NCI-H1092 (cell line): ENCODE measurements around the gene PHC3.
"Not testable (repeated sequence)": the region's sequence is repeated elsewhere in the genome, so short reads cannot be mapped to it uniquely, and the experiment has no call there.

ENCODE experiments used
- DNase-seq: peaks from one replicate; lab custom pipeline; 2025; lab: John Stamatoyannopoulos, UW

PHC3 gene

DNA sequence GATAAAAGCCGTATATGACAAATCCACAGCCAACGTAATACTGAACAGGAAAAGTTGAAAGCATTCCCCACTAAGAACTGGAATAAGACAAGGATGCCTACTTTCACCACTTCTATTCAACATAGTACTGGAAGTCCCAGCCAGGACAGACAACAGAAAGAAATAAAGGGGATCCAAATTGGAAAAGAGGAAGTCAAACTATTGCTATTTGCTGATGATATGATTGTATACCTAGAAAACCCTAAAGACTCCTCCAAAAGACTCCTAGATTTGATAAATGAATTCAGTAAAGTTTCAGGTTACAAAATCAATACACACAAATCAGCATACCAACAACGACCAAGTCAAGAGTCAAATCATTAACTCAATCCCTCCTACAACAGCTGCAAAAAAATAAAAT is 14.2 kb upstream of the PHC3 start:
- not testable (repeated sequence) for DNase-seq

DNA sequence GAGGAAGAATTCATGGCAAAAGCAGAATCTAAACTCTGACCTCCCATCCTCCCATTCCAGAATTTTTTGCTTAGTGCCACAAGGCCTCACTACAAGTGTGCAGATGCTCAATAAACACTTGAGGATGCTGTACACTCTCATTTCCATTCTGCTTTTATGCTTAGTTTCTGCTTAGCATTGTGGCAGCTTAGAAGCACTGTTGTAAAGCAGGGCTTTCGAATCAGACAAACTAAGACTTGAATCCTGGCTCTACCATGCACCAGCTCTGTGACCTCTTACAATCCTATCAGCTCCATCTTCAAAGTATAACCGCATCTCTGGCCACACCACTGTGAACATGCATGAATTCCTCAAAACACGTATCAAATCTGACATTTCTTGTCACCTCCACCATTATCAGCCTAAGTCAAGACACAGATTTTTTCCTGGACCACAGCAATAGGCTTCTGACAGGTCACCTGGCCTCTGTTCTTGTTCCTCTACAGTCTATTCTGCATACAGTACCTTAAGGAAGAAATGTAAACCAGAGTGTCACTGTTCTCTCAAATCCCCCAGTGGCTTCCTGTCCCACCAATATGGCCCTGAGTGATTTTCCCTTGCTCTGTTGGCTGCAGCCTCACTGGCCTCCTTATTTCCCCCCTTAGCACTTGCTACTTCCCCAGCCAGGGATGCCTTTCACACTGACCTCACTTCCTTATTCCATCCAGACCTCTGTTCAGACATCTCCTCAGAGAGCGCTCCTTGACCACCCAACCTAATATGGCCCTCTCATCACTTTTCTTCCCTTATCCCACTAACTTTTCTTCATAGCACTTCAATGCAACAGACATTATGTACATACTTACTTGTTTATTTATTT is 8.1 kb upstream of the PHC3 start:
- DNase-seq, result no peak

DNA sequence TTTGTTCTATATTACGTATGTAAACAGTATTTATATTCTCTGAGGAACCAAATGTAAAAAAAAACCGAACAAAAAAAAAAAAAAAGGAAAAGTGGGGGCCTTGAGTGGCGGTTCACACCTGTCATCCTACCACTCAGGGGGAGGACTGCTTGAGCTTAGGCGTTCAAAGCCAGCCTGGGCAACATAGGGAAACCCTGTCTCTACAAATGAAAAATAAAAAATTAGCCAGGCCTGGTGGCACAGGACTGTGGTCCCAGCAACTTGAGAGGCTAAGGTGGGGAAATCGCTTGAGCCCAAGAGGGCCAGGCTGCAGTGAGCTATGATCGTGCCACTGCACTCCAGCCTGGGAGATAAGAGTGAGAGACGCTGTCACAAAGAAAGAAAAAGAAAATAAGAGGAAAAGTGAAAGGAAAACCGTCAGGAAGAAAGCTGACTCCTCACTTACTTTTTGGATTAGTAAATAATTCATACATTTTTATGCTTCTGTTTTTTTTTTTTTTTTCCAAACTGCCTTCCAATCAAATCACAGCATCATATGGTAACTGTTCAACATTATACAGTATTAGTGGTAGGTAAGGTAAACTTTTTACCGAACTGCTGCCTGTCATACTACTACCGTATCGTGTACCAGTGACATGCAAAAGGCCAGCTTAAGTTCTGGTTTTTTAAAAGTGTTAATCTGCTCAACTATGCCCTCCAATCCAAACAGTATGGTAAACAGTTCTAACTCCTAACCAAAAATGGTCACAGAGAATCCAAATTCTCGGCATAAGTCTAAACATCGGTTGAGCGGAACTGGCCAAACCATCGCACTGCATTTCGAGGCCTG is 1.2 kb downstream of the PHC3 start:
- no peak for DNase-seq

DNA sequence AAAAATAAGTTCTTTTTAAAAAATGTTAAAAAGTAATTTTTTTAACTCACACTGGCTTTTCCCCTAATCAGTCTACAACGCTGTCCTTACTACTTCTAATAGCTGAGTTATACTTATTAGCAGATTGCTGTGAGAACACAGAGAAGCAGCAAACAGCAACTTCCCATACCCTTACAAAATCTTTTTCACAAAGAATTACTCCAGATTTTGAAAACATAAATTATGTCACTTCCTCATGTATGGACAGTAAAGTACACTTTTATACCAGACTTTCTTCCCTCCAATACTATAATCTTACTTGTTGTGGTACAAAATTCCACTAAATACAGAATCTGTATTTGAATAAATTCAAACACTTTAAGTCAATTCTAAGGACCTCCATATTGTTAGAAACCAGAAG is 2.1 kb downstream of the PHC3 start:
- DNase-seq, result no peak

DNA sequence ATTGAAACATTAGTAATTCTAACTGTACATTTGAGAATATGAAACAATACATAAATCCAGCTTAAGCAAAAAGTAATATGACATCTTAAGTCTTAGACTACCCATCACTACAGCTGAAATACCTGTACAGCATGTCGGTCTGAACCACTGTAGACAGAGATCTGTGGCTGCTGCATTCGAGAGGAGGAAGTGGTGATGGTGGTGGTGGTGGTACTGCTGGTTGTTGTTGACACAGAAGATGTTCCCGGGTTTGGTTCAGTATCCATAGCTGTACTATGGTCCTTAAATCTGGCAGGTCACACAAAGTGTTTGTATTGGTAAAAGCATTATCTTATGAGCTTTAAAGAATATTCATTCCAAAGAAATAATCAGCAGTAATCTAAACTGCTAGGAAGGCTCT is 2.9 kb downstream of the PHC3 start:
- DNase-seq, result no peak

GRCh38 chr3:170171563-170171962 is 10.0 kb downstream of the PHC3 start:
- no peak for DNase-seq

GRCh38 chr3:170164717-170165116 is 16.8 kb downstream of the PHC3 start:
- no peak for DNase-seq

DNA sequence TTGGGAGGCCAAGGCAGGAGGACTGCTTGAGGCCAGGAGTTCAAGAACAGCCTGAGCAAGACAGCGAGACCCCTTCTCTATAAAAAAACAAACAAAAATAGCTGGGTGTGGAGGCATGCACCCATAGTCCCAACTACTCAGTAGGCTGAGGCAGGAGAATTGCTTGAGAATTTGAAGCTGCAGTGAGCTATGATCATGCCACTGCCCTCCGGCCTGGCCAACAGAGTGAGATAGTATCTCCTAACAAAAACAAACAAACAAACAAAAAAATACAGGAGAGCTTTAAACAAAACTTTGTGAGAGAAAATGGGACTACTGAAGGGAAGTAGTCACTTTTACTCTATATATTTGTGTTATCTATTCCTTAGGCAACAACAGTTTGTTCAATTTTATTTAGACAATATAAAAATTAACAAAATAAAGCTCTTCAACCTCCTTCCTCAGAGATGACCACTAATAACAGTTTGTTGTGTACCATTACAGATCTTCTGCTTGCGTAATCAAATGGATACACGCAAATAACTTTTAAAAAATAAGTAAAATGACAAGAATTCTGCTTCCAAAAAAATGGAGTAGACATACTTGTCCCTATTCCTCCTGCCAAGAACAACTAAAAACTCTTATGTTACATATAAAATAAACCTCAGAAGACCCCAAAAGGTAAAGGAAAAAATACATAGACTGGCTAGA is 17.4 kb downstream of the PHC3 start:
- DNase-seq, result no peak

DNA sequence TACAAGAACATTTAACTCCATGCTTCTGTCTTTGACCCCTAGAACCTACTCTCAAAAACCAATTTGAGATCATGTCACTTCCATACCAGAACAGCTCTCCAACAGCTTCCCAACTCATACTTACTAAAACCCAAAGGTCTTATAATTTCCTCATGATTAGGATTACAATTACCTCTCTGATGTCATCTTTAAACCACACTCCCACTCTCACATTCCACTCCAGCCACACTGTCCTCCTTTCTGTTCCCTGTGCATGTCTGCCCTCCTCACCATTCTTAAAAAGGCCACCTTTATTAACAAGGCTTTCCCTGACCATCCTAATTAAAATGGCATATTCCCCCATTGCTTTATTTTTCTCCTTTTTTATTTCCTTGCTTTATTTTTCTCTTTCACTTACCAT is 18.9 kb downstream of the PHC3 start:
- DNase-seq, result no peak

DNA sequence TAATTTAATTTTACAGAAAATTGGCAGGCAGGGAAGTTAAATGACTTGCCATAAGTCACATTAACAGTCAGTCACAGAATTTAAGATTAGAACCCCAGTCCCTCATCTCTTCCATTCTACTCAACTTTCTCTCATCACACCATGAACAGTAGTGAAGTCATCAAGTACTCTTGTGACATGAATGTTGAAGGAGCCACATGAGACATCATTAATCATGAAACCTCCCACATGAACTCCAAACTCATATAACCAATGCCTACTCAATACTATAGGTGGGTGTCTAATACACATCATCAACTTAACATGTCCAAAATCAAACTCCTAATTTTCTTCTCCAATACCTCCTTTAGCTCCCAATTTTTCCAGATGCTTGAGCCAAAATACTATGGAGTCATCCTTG is 19.5 kb downstream of the PHC3 start:
- no peak for DNase-seq

DNA sequence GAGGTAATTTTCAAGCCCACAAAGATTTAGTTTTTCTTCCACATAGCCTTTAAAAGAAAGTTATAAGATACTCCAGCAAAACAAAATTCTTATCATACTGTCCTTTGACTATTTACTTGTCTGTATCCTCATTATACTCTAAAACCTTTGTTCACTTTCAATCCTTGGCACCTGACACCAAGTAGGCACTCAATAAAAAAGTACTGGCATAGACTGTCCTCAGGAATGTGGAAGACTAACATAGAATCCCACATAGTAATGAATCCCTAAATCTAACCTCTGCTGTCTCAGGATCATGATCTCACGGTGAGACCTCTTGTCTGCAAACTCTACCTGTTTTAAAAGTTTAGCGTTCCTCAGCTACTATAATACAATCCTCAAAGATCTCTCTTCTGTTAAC is 21.6 kb downstream of the PHC3 start:
- DNase-seq, result no peak

- DNase-seq, result no peak
Observed at GRCh38 chr3:170159459-170159858, 22.1 kb downstream of the PHC3 start.

GRCh38 chr3:170155604-170156003 is 25.9 kb downstream of the PHC3 start:
- no peak for DNase-seq

DNA sequence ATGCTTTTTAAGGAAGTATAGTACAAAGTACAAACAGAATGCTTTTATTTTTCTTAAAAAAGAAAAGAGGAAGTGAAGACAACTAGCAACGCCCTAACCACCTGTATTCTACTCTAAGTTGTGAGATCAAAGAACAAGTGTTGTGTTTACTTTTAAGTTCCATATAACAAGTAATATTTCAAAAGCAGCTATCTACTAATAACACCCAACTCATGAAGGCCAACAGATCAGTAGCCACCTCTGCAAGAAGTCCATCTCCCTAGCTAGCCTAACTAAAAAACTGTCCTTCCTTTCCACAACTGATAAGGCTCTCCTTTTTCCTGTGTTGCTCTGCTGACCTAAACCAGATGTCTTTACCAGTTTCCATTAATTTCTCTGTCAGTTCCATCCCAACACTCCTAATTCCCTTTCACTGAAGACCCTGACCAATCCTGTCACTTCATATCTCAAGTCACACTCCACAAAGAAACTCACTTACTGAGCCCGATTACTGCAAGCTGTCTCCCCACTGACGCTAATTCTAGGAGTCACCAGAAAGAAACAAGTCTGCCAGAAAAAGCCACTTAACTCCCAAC is 26.9 kb downstream of the PHC3 start:
- no peak for DNase-seq

DNA sequence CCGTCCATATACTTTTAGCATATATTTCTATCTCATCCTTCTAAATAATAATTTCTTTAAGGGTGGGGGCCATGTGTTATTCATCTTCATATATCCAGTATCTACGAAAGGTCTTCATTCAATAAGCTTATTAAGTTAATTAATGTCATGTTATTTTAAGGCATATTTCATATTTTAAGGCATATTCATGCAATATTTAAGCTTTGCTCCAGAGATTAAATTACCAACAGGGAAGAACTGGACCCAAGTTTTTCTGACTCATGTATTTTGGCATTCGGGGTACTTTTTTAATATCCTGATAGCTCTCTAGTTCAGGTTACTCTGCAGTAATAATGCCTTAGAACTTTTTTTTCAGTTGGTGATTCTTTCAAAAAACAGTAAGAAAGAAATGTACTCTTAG is 27.4 kb downstream of the PHC3 start:
- no peak for DNase-seq

DNA sequence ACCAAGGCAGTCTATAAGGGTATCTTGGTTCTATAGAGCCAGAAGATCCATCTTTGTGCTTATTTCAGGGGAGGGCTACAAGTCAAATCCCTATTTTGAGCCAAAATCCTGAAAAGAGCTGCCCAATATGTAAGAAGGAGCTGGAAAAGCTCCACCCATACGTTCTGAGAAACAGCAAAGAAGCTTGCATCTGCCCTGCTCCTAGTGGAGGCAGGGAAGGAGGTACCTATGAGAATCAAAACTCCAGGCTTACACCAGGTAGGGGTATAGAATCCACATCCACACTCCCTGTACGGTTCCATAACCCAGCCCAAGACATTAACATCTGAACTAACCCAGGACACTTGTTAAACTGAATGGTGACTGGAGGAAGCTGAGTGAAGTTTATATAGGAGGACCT is 30.0 kb downstream of the PHC3 start:
- no peak for DNase-seq

GRCh38 chr3:170149016-170149415 is 32.5 kb downstream of the PHC3 start:
- no peak for DNase-seq

GRCh38 chr3:170145278-170145677 is 36.3 kb downstream of the PHC3 start:
- no peak for DNase-seq

DNA sequence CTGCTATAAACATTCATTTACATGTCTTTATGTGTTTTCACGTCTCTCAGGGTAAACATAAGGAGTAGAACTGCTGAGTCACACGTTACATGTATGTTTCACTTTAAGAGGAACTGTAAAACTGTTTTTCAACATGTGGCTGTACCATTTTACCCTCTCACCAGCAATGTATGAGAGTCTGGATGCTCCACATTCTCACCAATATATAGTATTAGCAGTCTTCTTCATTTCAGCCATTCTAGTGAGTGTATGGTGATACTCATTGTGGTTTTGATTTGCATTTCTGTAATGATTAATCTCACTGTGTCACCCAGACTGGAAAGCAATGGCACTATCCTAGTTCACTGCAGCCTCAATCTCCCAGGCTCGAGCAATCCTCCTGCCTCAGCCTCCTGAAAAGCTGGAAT is 37.1 kb downstream of the PHC3 start:
- no peak for DNase-seq

DNA sequence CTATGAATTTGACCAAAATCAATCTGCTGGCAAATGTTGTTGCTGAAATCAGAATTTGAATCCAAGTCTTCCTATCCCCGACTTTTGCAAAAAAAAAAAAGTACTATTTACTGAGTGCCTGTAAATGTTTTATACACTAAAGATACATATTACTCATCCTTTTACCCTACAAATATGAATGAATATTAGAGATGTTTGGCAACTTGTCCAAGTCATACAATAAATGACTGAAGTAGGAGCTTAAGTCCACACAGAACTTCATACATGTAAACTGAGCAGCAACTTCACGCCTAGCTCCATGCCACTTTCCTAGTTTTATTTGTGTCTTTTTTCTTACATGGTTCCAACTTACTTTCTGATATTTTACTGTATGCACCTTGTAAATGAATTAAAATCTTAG is 39.2 kb downstream of the PHC3 start:
- DNase-seq, result no peak

- DNase-seq, result no peak
Observed at GRCh38 chr3:170137986-170138385, 43.5 kb downstream of the PHC3 start.

DNA sequence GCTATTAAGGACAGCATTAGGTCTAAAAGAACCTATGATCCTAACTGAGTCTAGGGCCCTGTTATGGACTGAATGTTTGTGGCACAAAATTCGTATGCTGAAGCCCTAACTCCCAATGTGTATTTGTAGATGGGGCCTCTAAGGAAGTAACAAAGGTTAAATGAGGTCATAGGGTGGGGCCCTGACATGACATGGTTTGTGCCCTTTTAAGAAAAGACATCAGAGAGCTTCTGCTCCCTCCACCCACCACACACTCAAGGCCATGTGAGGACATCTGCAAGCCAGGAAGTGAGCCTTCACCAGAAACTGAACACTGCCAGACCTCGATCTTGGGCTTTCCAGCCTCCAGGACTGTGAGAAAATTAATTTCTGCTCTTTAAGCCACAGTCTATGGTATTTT is 49.2 kb downstream of the PHC3 start:
- no peak for DNase-seq
